HL-60 (cell line): Measurements from ENCODE around the gene KHDC4.

Experiments
- TF ChIP-seq, protein P1 (sequence below): IDR thresholded peaks from one replicate; pipeline ENCODE4 v1.5.1; 2011; ENCODE audit warnings: low read length, control low read depth, inconsistent platforms; ENCODE audit not compliant: insufficient read depth
- TF ChIP-seq, protein P2 (sequence below): IDR thresholded peaks from 2 replicates; pipeline ENCODE4 v1.6.1; 2012; ENCODE audit warnings: low read depth; ENCODE audit not compliant: insufficient replicate concordance

GRCh38 chr1:155890251-155890650 lies 44.0 kb downstream of the KHDC4 start:
- TF ChIP-seq, protein P1, sequence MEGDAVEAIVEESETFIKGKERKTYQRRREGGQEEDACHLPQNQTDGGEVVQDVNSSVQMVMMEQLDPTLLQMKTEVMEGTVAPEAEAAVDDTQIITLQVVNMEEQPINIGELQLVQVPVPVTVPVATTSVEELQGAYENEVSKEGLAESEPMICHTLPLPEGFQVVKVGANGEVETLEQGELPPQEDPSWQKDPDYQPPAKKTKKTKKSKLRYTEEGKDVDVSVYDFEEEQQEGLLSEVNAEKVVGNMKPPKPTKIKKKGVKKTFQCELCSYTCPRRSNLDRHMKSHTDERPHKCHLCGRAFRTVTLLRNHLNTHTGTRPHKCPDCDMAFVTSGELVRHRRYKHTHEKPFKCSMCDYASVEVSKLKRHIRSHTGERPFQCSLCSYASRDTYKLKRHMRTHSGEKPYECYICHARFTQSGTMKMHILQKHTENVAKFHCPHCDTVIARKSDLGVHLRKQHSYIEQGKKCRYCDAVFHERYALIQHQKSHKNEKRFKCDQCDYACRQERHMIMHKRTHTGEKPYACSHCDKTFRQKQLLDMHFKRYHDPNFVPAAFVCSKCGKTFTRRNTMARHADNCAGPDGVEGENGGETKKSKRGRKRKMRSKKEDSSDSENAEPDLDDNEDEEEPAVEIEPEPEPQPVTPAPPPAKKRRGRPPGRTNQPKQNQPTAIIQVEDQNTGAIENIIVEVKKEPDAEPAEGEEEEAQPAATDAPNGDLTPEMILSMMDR = no peak
- TF ChIP-seq, protein P2, sequence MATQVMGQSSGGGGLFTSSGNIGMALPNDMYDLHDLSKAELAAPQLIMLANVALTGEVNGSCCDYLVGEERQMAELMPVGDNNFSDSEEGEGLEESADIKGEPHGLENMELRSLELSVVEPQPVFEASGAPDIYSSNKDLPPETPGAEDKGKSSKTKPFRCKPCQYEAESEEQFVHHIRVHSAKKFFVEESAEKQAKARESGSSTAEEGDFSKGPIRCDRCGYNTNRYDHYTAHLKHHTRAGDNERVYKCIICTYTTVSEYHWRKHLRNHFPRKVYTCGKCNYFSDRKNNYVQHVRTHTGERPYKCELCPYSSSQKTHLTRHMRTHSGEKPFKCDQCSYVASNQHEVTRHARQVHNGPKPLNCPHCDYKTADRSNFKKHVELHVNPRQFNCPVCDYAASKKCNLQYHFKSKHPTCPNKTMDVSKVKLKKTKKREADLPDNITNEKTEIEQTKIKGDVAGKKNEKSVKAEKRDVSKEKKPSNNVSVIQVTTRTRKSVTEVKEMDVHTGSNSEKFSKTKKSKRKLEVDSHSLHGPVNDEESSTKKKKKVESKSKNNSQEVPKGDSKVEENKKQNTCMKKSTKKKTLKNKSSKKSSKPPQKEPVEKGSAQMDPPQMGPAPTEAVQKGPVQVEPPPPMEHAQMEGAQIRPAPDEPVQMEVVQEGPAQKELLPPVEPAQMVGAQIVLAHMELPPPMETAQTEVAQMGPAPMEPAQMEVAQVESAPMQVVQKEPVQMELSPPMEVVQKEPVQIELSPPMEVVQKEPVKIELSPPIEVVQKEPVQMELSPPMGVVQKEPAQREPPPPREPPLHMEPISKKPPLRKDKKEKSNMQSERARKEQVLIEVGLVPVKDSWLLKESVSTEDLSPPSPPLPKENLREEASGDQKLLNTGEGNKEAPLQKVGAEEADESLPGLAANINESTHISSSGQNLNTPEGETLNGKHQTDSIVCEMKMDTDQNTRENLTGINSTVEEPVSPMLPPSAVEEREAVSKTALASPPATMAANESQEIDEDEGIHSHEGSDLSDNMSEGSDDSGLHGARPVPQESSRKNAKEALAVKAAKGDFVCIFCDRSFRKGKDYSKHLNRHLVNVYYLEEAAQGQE = no peak
